Neural progenitor cell (in vitro differentiated cells): ENCODE data around the gene SCGB2B2.

Experiments used
- CTCF ChIP-seq: fragments of 200-600 bp; sonication (generic); IDR thresholded peaks from 2 replicates; pipeline ENCODE4 v1.5.1; 2017; ENCODE audit warnings: antibody characterized with exemption, mild to moderate bottlenecking
- EZH2 ChIP-seq: fragments of 200-600 bp; sonication (generic); IDR thresholded peaks from 2 replicates; pipeline ENCODE4 v1.6.1; 2017; ENCODE audit warnings: antibody characterized with exemption, mild to moderate bottlenecking, moderate library complexity
- EZH2phosphoT487 ChIP-seq: fragments of 200-600 bp; sonication (generic); IDR thresholded peaks from 2 replicates; pipeline ENCODE4 v1.6.1; 2017; ENCODE audit warnings: antibody characterized with exemption

DNA sequence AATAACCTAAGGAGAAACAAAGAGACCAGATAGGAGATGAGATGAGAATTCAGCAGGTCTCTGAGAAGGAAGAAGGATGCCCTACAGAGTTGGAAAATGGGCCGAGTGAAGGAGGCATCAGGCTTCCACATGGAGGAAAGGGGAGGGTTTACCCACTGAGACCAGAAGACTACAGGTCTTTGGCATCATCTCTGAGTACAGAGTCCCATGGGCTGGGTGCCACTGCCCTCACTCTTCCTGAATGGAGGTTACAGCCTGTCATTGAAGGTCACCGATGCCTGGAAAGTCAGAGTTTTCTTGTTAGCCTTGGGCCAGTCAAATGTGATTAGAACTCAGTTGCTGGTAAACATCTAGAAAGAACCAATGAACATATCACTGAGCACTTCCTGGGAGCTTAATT lies 10.4 kb upstream of the SCGB2B2 start:
- TF ChIP-seq CTCF (no peak), EZH2phosphoT487 (no peak), EZH2 (no peak)
